Neutrophil (primary cell): ENCODE data around the gene TMEM132C.

Source experiments
- H3K27ac ChIP-seq: fragments of 200-600 bp; sonication (generic); 2 replicates; pipeline ENCODE4 v1.5.1; 2016; ENCODE audit warnings: mild to moderate bottlenecking, moderate library complexity
- H3K27me3 ChIP-seq: fragments of 200-600 bp; sonication (generic); 2 replicates; pipeline ENCODE4 v1.6.0; 2016; ENCODE audit warnings: mild to moderate bottlenecking
- H3K36me3 ChIP-seq: fragments of 200-600 bp; sonication (generic); 2 replicates; pipeline ENCODE4 v1.5.1; 2017
- H3K4me1 ChIP-seq, 2 experiments: fragments of 200-600 bp in 1 of 2; sonication (generic) in 1 of 2; 1 replicate in 1 of 2; 2 replicates in 1 of 2; pipeline versions ENCODE4 v1.5.1 to v1.6.1; 2013 to 2016; ENCODE audit warnings: low read depth in 1 of 2, low read length in 1 of 2, mild to moderate bottlenecking in 1 of 2, moderate library complexity in 1 of 2; ENCODE audit not compliant: control insufficient read depth in 1 of 2, insufficient read depth in 1 of 2
- H3K4me3 ChIP-seq, 2 experiments: fragments of 200-600 bp in 1 of 2; sonication (generic) in 1 of 2; 1 replicate in 1 of 2; 2 replicates in 1 of 2; pipeline ENCODE4 v1.5.1; 2013 to 2016; ENCODE audit warnings: low read depth in 1 of 2, low read length in 1 of 2, mild to moderate bottlenecking in 1 of 2, moderate library complexity in 1 of 2
- H3K9me3 ChIP-seq: fragments of 200-600 bp; sonication (generic); 2 replicates; pipeline ENCODE4 v1.5.1; 2016
- CTCF ChIP-seq: fragments of 200-600 bp; sonication (generic); IDR thresholded peaks from 2 replicates; pipeline ENCODE4 v1.5.1; 2016; ENCODE audit warnings: antibody characterized with exemption

Gene TMEM132C

GRCh38 chr12:128549601-128550218 is 282.7 kb downstream of the TMEM132C start:
- Histone ChIP-seq H3K4me3 (no peak overlapping the region), H3K27me3 (no peaks in the 10 kb centered on the region), H3K9me3 (no peaks in the 10 kb centered on the region), H3K36me3 (no peaks in the 10 kb centered on the region), H3K27ac (no peak overlapping the region), H3K4me1 (no peaks in the 10 kb centered on the region)
- no peak for TF ChIP-seq CTCF

GRCh38 chr12:128551266-128551665 is 284.3 kb downstream of the TMEM132C start:
- no peaks in the 10 kb centered on the region for H3K36me3 ChIP-seq
- no peak for TF ChIP-seq CTCF
- H3K4me1 ChIP-seq = no peaks in the 10 kb centered on the region
- H3K27ac ChIP-seq = no peak overlapping the region
- no peak overlapping the region for H3K4me3 ChIP-seq
- no peaks in the 10 kb centered on the region for H3K9me3 ChIP-seq
- no peaks in the 10 kb centered on the region for H3K27me3 ChIP-seq

GRCh38 chr12:128554546-128555304 is 287.8 kb downstream of the TMEM132C start:
- no peaks in the 10 kb centered on the region for H3K9me3 ChIP-seq
- no peak for TF ChIP-seq CTCF
- no peaks in the 10 kb centered on the region for H3K4me1 ChIP-seq
- H3K27ac ChIP-seq = no peak overlapping the region
- H3K27me3 ChIP-seq = no peaks in the 10 kb centered on the region
- H3K4me3 ChIP-seq = no peak overlapping the region
- H3K36me3 ChIP-seq = no peaks in the 10 kb centered on the region

- no peaks in the 10 kb centered on the region for H3K4me1 ChIP-seq
- TF ChIP-seq CTCF = no peak
- H3K27me3 ChIP-seq = no peaks in the 10 kb centered on the region
- H3K9me3 ChIP-seq = no peaks in the 10 kb centered on the region
- no peak overlapping the region for H3K27ac ChIP-seq
- no peaks in the 10 kb centered on the region for H3K36me3 ChIP-seq
- no peak overlapping the region for H3K4me3 ChIP-seq
These were observed 290.3 kb downstream of the TMEM132C start for GRCh38 chr12:128557231-128557630.

GRCh38 chr12:128564956-128565355 is 298.0 kb downstream of the TMEM132C start:
- Histone ChIP-seq H3K4me3 (no peak overlapping the region), H3K36me3 (no peaks in the 10 kb centered on the region), H3K27me3 (no peaks in the 10 kb centered on the region), H3K27ac (no peak overlapping the region), H3K4me1 (no peaks in the 10 kb centered on the region), H3K9me3 (no peaks in the 10 kb centered on the region)
- no peak for TF ChIP-seq CTCF
